Measurements from ENCODE around the gene STARD3.

DNA sequence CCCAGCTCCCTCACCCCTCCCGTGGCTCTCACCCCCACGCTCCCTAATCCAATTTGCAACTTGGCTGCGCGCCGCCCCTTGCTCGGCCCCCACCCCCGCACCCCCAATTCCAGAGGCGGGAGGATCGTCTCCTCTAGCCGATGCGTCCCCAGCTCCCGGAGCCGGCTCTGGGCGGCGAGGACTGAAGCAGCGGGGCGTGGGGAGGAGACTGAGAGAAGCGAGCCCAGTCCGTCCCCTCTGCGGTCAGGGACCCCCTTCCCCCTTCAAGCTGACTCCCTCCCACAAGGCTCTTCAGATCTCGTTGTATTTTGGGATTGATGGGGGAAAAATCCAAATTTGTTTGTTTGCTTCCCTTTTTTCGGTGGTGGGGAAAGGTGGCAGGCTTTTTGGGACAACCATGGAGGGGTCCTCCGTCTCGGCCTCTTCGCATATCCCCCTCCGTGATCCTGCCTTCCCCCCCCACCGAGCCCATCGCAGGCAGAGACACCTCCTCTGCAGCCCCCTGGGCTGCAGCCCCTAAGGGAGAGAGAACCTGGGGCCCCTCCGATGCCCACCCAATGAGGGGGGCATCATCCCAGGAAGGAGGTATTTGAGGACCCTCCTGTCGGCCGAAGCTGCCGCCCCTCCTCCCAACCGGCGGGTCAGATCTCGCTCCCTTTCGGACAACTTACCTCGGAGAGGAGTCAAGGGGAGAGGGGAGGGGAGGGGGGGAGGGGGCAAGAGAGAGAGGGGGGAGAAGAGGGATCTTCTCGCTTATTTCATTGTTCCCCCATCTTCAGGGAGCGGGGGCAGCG, 29.7 kb upstream of the STARD3 start:
- TF ChIP-seq, protein P1, sequence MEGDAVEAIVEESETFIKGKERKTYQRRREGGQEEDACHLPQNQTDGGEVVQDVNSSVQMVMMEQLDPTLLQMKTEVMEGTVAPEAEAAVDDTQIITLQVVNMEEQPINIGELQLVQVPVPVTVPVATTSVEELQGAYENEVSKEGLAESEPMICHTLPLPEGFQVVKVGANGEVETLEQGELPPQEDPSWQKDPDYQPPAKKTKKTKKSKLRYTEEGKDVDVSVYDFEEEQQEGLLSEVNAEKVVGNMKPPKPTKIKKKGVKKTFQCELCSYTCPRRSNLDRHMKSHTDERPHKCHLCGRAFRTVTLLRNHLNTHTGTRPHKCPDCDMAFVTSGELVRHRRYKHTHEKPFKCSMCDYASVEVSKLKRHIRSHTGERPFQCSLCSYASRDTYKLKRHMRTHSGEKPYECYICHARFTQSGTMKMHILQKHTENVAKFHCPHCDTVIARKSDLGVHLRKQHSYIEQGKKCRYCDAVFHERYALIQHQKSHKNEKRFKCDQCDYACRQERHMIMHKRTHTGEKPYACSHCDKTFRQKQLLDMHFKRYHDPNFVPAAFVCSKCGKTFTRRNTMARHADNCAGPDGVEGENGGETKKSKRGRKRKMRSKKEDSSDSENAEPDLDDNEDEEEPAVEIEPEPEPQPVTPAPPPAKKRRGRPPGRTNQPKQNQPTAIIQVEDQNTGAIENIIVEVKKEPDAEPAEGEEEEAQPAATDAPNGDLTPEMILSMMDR (conservative IDR thresholded peaks at IDR 0.05 in 1 of 2, IDR thresholded peaks at IDR 0.05 in 1 of 2; ENCODE audit: extremely low read depth in 1 of 2, insufficient read depth in 1 of 2, low read depth in 1 of 2, low read length in 2 of 2) = no peak
- TF ChIP-seq EZH2 (IDR thresholded peaks at IDR 0.05; ENCODE audit: borderline replicate concordance, low read length) = peak; percentile 86

All from mammary epithelial cell (primary cell).